H7 (cell line): ENCODE measurements around the gene ETFBKMT. TPM values are rescaled to one million over a fixed set of nuclear protein-coding genes. Genes with fewer than 3 reads are reported as not detected.
A peak's percentile ranks its signal among the peaks of the same experiment; 100 is the strongest.

Experiments
- DNase-seq: peaks from one replicate; pipeline ENCODE4 v3.0.0; 2012
- H3K27me3 ChIP-seq: 2 replicates; pipeline ENCODE4 v1.6.0; 2011; ENCODE audit warnings: mild to moderate bottlenecking, low read length; ENCODE audit not compliant: control insufficient read depth, insufficient read depth
- H3K36me3 ChIP-seq: replicated peaks from 2 replicates; pipeline ENCODE4 v1.5.1; 2011; ENCODE audit warnings: low read length; ENCODE audit not compliant: control insufficient read depth, insufficient read depth
- H3K4me3 ChIP-seq: 2 replicates; pipeline ENCODE4 v1.5.1; 2011; ENCODE audit warnings: low read depth, mild to moderate bottlenecking, control low read depth, low read length, moderate library complexity; ENCODE audit not compliant: insufficient read depth
- total RNA-seq: library from RNA; depleted of rRNA; stranded (reverse); fragments of >200 nt; shearing (Covaris generic); gene quantifications from 2 replicates; pipeline ENCODE4 v1.2.3, GENCODE V29; 2014; rRNA removed

Gene ETFBKMT, protein sequence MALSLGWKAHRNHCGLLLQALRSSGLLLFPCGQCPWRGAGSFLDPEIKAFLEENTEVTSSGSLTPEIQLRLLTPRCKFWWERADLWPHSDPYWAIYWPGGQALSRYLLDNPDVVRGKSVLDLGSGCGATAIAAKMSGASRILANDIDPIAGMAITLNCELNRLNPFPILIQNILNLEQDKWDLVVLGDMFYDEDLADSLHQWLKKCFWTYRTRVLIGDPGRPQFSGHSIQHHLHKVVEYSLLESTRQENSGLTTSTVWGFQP
- 0.78 and 1.6 TPM in 2 replicates for total RNA-seq

DNA sequence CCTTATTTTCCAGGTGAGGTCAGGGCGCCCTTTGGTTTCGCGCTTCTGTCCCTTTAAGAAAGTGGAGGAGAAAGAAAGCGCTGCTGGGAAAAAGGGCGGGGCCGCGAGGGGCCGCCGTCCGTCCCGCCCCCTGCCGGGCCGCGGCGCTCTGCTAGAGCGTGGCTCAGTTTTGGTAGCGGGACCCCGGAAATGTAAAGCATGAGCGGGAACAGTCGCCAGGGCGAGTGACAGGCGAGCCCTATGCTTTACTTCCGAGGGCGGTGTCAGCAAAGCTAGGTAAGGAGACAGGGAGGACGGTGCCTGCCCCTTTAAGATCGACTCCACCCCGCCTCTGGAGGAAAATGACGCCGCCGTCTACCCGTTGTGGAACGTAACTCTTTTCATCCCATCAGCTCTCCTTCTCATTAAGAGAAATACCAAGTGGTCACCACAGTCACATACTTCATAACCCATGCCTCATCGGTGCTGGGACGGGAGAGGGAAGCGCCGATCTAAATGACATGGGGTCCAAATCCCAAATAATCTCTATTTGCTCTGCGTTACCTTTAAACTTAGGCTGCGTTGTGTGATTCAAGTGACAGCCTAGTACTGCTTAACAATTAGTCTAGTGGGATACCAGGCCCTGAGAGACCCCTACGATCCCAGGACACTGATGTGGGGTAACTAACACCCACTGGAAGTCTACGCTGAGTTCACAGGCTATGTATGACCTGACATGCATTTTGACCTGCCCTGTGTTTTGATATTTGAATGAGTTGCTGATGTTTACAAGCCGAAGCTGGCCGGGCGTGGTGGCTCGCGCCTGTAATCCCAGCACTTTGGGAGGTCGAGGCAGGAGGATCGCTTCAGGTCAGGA is at the start of gene ETFBKMT:
ETFBKMT (plus strand) TSS at position 602 of the 856 bp plus-strand sequence. CDS start 2,266 bp downstream, outside the sequence.
- no peaks in the 10 kb centered on the region for H3K27me3 ChIP-seq
- no peaks in the 10 kb centered on the region for H3K36me3 ChIP-seq
- peak within 1 kb of the TSS; percentile 64 for H3K4me3 ChIP-seq
- peak; percentile 87 for DNase-seq

DNA sequence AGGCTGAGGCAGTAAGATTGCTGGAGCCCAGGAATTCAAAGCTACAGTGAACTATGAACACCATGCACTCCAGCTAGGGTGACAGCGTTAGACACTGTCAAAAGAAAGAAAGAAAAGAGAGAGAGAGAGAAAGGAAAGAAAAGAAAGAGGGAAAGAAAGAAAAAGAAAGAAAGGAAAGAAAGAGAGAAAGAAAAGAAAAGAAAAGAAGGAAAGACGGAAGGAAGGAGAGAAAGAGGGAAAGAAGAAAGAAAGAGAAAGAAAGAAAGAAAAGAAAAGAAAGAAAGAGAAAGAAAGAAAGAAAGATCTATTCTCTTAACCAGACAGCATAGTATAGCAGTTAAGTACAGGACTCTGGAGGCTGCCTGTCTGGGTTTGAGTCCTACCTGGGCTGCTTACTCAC is 46.7 kb upstream of the ETFBKMT start:
- H3K4me3 ChIP-seq: no peak overlapping the region
- no peaks in the 10 kb centered on the region for H3K36me3 ChIP-seq
- no peak for DNase-seq
- no peaks in the 10 kb centered on the region for H3K27me3 ChIP-seq

DNA sequence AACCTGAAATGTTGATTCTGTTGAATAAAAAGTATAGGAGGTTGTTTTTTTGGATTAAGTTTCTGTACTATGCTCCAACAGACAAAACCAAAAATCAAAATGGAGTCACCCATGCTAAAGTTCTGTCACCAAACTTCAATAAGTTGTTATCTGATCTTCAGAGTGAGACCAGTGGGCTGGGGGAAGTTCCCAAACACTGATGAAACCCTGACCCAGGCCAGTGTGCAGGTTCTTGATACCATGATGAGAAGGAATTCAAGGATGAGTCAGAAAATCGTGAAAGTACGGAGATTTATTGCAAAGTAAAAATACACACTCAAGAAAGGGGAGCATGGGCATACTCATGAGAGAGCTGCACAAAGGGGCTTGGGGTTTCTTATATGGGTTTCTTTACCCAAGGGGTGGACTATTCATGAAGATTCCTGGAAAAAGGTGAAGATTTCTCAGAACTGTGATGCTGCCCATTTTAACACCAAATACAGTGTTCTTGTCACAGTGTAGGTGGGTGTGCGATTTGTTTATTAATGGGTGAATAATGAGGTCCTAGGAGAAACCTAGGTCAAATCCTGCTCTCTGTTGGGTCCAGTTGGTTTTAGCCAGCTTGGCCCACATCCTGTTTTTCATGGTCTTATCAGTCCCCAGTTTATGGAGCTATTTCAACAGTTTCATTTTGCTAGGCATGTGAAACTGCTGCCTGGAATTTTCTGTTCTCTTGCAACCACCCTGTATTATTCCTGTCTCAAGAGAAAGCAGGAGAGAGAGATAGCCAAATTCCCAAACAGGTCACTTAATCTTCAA is 41.1 kb upstream of the ETFBKMT start:
- no peak for DNase-seq
- Histone ChIP-seq H3K4me3 (no peak overlapping the region), H3K36me3 (no peaks in the 10 kb centered on the region), H3K27me3 (no peaks in the 10 kb centered on the region)

DNA sequence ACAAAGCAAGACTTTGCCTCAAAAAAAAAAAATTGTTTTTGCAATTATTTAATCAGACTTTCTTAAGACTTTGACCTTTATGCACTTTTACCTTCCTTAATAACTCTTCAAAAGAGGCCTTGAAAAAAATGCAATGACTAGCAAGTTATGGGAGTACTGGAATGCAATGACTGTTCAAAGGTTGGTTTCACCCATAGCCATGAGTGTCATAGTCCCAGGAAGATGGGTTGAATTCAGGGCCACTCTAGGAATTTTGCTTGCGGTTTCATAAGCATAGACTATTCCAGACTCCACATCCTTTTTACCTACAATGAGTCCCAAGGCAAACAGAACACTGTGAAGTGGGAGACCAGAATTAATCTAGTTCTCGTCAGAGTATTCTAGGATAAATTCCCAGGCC is 39.2 kb upstream of the ETFBKMT start:
- no peak for DNase-seq
- Histone ChIP-seq H3K36me3 (no peaks in the 10 kb centered on the region), H3K27me3 (no peaks in the 10 kb centered on the region), H3K4me3 (no peak overlapping the region)

DNA sequence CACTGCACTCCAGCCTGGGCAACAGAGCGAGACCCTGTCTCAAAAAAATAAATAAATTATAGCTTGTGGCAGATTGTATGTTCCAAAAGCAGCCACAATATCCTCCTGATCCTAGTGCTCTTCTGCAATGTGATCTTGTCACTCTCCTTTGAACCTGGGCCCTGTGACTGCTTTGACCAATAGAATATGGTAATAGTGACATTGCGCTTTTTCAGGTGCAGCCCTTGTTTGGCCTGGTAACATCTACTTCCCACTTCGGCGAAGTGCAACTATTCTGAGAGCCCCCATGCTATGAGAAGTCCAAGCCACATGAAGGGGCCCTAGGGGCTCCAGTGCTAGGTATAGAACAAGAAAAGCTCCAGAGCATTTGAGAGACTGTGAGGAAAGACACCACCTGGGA is 37.5 kb upstream of the ETFBKMT start:
- DNase-seq: no peak
- Histone ChIP-seq H3K27me3 (no peaks in the 10 kb centered on the region), H3K4me3 (no peak overlapping the region), H3K36me3 (no peaks in the 10 kb centered on the region)

DNA sequence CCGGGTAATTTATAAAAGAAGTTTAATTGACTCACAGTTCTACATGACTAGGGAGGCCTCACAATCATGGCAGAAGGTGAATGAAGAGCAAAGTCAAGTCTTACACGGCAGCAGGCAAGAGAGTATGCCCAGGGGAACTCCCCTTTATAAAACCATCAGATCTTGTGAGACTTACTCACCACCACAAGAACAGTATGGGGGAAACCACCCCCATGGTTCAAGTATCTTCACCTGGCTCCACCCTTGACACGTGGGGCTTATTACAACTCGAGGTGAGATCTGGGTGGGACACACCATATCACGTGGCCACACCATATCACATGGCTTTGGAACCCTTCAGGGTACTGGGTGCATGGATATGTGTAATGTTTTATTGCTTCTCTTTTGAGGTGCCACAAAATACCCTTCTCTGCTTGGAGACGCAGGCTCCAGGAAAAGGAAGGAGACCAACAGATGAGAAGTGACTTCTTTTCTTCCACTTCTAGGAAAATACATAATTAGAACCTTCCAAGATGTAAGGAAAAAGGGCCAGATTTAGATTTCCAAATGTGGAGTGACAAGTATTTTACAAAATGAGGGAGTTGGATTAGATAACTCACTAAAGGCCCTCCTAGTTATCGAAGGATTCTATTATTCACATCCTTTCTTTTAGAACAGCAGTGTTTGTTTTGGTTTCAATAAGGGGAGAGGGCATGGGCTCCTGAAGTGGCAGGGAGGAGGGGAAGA is 33.1 kb upstream of the ETFBKMT start:
- no peaks in the 10 kb centered on the region for H3K27me3 ChIP-seq
- no peak for DNase-seq
- H3K36me3 ChIP-seq: no peaks in the 10 kb centered on the region
- no peak overlapping the region for H3K4me3 ChIP-seq

DNA sequence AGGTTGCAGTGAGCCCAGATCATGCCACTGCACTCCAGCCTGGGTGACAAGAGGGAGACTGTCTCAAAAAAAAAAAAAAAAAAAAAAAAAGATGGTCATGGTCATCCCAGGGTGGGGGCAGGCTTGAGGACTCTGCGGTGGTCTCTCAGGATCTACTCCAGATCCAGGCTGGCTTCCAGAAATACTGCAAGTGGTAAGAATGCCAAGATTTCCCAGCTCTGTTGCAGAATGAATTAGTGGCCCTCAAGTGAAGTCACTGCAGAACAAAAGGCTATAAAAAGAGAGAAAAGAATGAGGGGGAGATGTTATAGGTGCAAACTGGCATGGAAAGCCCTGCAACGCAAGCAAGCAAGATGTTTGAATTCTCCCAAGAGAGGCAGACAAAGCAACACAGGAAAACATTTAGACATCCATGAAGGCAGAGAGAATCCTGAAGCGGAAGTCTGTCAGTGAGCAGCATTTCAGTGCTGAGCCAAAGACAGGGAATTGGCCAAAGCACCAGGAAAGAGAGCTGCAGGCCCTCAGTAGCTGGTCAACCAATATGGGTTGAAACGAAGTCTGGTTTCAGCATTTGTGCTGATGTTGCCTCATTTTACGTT is 31.9 kb upstream of the ETFBKMT start:
- H3K27me3 ChIP-seq: no peaks in the 10 kb centered on the region
- H3K36me3 ChIP-seq: no peaks in the 10 kb centered on the region
- no peak overlapping the region for H3K4me3 ChIP-seq
- DNase-seq: no peak

DNA sequence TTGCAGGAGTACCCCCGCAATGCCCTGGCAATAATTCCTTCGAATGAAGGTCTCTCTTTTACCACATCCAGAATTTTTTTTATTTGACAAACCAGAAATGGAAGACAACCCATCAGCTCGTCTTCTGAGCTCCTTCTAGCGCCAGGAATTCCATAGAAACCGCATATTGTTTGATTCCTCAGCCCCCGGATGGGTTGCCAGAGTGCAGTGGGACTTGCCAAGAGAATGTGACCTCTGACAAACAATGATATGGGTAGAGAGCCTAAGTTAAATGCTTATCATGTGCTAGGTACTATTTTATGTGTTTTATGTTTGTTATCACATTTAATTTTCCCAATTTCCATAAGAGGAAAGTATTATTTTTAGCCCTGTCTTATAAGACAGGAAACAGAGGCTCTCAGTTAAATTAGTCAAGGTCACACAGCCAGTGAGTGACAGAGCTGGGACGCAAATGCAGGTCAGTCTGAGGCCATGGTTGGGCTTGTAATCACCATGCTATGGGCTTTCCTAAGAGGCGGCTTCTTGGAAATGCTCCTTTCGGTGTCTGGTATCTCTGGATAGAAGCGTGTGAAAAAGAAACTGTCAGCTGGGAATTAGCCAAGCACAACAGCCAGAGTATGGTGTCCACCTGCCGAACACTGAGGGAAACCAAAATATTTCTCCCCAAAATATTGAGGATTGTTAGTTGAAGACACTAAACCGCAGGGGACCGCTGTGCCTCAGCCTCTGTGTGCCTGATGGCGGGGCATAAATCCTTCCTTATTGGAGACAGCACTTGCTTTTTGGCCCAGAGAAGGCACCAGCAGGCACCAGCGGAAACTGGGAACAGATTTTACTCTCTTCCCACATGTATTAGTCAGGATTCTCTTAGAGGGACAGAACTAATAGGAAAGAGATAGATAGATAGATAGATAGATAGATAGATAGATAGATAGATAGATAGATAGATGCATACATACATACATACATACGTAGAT is 29.4 kb upstream of the ETFBKMT start:
- no peak overlapping the region for H3K4me3 ChIP-seq
- no peaks in the 10 kb centered on the region for H3K27me3 ChIP-seq
- DNase-seq: no peak
- no peaks in the 10 kb centered on the region for H3K36me3 ChIP-seq

DNA sequence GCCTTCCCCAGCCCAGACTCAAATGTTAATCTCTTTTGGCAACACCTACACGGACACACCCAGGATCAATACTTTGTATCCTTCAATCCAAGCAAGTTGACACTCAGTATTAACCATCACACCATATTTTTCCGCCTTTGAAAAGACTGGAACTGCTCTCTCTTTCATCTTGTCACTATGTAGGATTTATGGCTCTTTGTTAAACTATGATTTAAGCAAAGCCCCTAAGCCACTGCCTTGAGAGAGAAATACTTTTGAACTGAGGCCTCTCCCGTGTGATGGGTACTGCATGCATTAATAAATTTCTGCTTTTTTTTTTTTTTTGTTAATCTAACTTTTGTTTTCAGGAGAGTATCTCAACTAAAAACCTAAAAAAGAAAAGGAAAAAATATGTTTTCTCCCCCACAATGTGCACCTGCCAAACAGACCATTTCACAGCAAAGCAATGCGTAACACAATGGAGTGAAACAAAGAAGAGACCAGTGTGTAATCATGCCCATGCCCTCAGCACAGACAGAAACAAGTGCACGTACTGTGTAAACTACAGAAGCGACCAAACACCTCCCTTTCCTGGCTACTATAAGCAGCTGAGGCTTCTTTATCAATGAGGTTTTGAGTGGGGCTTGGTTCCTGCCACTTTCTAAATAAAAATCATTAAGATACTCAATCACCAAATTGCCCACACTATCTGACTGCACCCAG is 28.3 kb upstream of the ETFBKMT start:
- no peak for DNase-seq
- Histone ChIP-seq H3K27me3 (no peaks in the 10 kb centered on the region), H3K36me3 (no peaks in the 10 kb centered on the region), H3K4me3 (no peak overlapping the region)

DNA sequence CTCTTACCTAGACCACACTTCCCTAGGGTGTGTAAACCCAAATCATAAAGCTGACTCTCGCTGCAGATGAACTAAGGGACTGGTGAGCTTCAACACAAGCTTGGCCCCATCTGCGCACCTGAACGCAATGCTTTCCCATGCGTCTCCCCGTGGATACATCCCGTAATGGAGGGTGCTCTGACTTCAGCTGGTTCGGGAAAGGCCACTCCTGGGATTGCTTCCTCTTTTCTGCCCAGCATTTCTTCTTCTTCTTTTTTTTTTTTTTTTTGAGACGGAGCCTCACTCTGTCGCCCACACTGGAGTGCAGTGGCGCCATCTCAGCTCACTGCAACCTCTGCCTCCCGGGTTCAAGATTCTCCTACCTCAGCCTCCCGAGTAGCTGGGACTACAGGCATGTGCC is 27.7 kb upstream of the ETFBKMT start:
- no peak overlapping the region for H3K4me3 ChIP-seq
- DNase-seq: no peak
- H3K36me3 ChIP-seq: no peaks in the 10 kb centered on the region

DNA sequence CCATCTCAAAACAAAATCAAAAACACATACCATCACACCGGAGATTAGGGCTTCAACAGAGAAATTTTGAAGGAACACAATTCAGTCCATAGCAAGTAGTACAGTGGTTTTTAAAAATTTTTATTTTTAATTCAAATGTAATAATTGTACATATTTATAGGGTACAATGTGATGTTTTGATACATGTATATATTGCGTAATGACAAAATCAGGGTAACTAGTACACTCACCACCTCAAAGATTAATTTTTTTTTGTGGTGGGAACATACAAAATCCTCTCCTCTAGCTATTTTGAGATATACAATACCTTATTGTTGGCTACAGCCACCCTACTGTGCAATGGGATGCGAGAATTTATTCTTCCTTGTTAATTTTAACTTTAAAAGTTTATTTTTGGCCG is 26.0 kb upstream of the ETFBKMT start:
- H3K27me3 ChIP-seq: no peaks in the 10 kb centered on the region
- no peak for DNase-seq
- H3K4me3 ChIP-seq: no peak overlapping the region
- H3K36me3 ChIP-seq: no peaks in the 10 kb centered on the region

More for the DNA sequence above, 27.7 kb upstream of the ETFBKMT start:
- no peaks in the 10 kb centered on the region for H3K27me3 ChIP-seq

DNA sequence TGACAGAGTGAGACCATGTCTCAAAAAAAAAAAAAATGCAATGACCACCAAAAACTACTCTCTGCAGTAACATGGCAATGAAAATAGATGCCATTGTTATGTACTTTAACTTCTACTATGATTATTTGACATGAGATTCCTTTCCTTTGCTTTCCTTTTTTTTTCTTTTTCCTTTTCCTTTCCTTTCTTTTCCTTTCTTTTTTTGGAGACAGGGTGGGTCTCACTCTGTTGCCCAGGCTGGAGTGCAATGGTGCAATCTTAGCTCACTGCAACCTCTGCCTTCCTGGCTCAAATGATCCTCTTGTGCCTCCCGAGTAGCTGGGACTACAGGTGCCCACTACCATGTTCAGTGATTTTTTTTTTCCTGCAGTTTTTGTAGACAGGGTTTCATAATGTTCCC is 24.9 kb upstream of the ETFBKMT start:
- H3K36me3 ChIP-seq: no peaks in the 10 kb centered on the region
- DNase-seq: no peak
- H3K4me3 ChIP-seq: no peak overlapping the region
- no peaks in the 10 kb centered on the region for H3K27me3 ChIP-seq
